Peyer's patch (tissue), 4 donors: ENCODE results near the gene ARHGAP15. TPM values are rescaled to one million over a fixed set of nuclear protein-coding genes. Genes with fewer than 3 reads are reported as not detected.

Source experiments
- DNase-seq, 3 donors: peaks; one replicate each; pipeline ENCODE4 v3.0.0-alpha.2; 2017 to 2019
- H3K27ac ChIP-seq, 4 donors: fragments of 200-600 bp; sonication (generic); one replicate each; pipeline ENCODE4 v1.5.1; 2016 to 2019
- H3K27me3 ChIP-seq, 2 donors: fragments of 200-600 bp; sonication (generic); one replicate each; pipeline ENCODE4 v1.5.1; 2019
- H3K36me3 ChIP-seq, 3 donors: fragments of 200-600 bp; sonication (generic); one replicate each; pipeline ENCODE4 v1.5.1; 2016 to 2019
- H3K4me1 ChIP-seq, 4 donors: fragments of 200-600 bp; sonication (generic); one replicate each; pipeline ENCODE4 v1.5.1; 2016 to 2019
- H3K4me3 ChIP-seq, 4 donors: fragments of 200-600 bp; sonication (generic); 1 replicate in 3 of 4; 2 replicates in 1 of 4; pipeline ENCODE4 v1.5.1; 2016 to 2019; ENCODE audit warnings: mild to moderate bottlenecking in 1 of 4
- H3K9me3 ChIP-seq, 4 donors: fragments of 200-600 bp; sonication (generic); one replicate each; pipeline ENCODE4 v1.5.1; 2016 to 2019; ENCODE audit warnings: mild to moderate bottlenecking in 1 of 4
- CTCF ChIP-seq, 6 experiments: fragments of 450-650 bp in 4 of 6; fragments of 200-600 bp in 2 of 6; sonication (generic) in 1 of 6; IDR thresholded peaks; one replicate each; pipeline ENCODE4 v1.5.1; 2017 to 2019; ENCODE audit warnings: antibody characterized with exemption in 6 of 6, mild to moderate bottlenecking in 3 of 6, moderate library complexity in 1 of 6
- POLR2A ChIP-seq, 2 donors: fragments of 450-650 bp; IDR thresholded peaks; one replicate each; pipeline ENCODE4 v1.5.1; 2017; ENCODE audit warnings: antibody characterized with exemption in 2 of 2, mild to moderate bottlenecking in 2 of 2, moderate library complexity in 2 of 2
- total RNA-seq, 4 donors: library from RNA; depleted of rRNA; stranded (reverse); fragments of >200 nt; gene quantifications; one replicate each; pipeline ENCODE4 v1.1.0, GENCODE V29; 2016

The ARHGAP15 gene
- total RNA-seq, 4 donors from 2014 or later = 6.7 to 203 (median 12.5) TPM

GRCh38 chr2:143802871-143803650 lies 673.8 kb downstream of the ARHGAP15 start:
- Histone ChIP-seq H3K9me3 (no peaks in the 10 kb centered on the region), H3K4me1 (no peaks in the 10 kb centered on the region), H3K4me3 (no peak overlapping the region), H3K36me3 (no peaks in the 10 kb centered on the region), H3K27me3 (no peaks in the 10 kb centered on the region), H3K27ac (peak overlapping the region in 1 of 4 donors; percentile 0)
- no peak for TF ChIP-seq POLR2A (IDR thresholded peaks at IDR 0.05)
- no peak for TF ChIP-seq CTCF (IDR thresholded peaks at IDR 0.05)
- DNase-seq = no peak

DNA sequence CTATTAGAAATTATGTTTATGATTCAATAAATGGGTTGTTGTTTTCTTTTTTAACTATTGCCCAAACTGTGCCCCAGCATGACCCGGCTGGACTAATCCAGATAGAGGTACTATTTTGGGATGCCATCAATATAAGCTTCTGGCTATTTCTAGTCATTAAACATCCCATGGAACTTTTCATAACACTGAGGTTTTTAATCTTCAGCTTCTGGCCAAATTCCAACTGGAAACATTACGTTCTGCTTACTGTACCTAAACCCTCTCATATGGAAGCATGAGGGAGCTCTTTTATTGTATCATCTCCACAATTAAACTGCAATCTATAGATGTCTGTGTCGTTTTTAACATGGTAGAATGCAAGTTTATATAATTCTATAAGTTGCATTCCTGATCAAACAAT lies 674.7 kb downstream of the ARHGAP15 start:
- no peaks in the 10 kb centered on the region for H3K9me3 ChIP-seq
- H3K27me3 ChIP-seq = no peaks in the 10 kb centered on the region
- no peak for DNase-seq
- TF ChIP-seq POLR2A (IDR thresholded peaks at IDR 0.05) = no peak
- TF ChIP-seq CTCF (IDR thresholded peaks at IDR 0.05) = no peak
- H3K4me3 ChIP-seq = no peak overlapping the region
- H3K27ac ChIP-seq = no peak overlapping the region
- no peaks in the 10 kb centered on the region for H3K36me3 ChIP-seq
- H3K4me1 ChIP-seq = no peaks in the 10 kb centered on the region

GRCh38 chr2:143805666-143806065 lies 676.4 kb downstream of the ARHGAP15 start:
- DNase-seq = no peak
- no peaks in the 10 kb centered on the region for H3K36me3 ChIP-seq
- H3K4me1 ChIP-seq = no peaks in the 10 kb centered on the region
- no peaks in the 10 kb centered on the region for H3K27me3 ChIP-seq
- H3K27ac ChIP-seq = no peak overlapping the region
- no peaks in the 10 kb centered on the region for H3K9me3 ChIP-seq
- H3K4me3 ChIP-seq = no peak overlapping the region
- TF ChIP-seq CTCF (IDR thresholded peaks at IDR 0.05) (no peak), POLR2A (IDR thresholded peaks at IDR 0.05) (no peak)

DNA sequence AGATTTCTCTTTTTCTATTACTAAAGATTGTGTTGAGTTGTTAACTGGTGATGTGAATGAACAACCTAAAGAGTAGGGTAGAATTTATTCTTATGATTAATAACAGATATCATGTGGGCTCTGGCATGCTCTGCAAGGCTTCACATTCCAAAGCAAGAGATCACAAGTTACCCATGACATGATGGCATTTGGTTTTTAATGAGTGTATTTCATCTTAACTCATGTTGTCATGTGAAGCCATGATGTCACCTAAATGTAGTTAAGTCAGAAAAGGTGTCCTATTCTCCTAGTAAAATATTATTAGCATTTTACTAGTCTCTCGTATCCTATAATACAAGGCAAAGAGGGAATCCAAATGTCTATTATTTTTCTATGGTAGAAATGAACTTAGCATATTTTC lies 678.0 kb downstream of the ARHGAP15 start:
- H3K36me3 ChIP-seq = no peaks in the 10 kb centered on the region
- no peak for DNase-seq
- no peaks in the 10 kb centered on the region for H3K4me1 ChIP-seq
- no peaks in the 10 kb centered on the region for H3K9me3 ChIP-seq
- no peak overlapping the region for H3K4me3 ChIP-seq
- no peaks in the 10 kb centered on the region for H3K27me3 ChIP-seq
- no peak for TF ChIP-seq POLR2A (IDR thresholded peaks at IDR 0.05)
- no peak for TF ChIP-seq CTCF (IDR thresholded peaks at IDR 0.05)
- H3K27ac ChIP-seq = no peak overlapping the region

GRCh38 chr2:143807671-143808070 lies 678.5 kb downstream of the ARHGAP15 start:
- H3K9me3 ChIP-seq = no peaks in the 10 kb centered on the region
- no peaks in the 10 kb centered on the region for H3K27me3 ChIP-seq
- no peak overlapping the region for H3K27ac ChIP-seq
- H3K4me3 ChIP-seq = no peak overlapping the region
- no peak for TF ChIP-seq CTCF (IDR thresholded peaks at IDR 0.05)
- no peak for TF ChIP-seq POLR2A (IDR thresholded peaks at IDR 0.05)
- H3K4me1 ChIP-seq = no peaks in the 10 kb centered on the region
- H3K36me3 ChIP-seq = no peaks in the 10 kb centered on the region
- DNase-seq = no peak
